Kidney epithelial cell (primary cell): ENCODE results near the gene STAC3. TPM values are rescaled to one million over a fixed set of nuclear protein-coding genes. Genes with fewer than 3 reads are reported as not detected.

ENCODE experiments used
- DNase-seq: peaks from one replicate; pipeline ENCODE4 v3.0.0-alpha.2; 2010; ENCODE audit warnings: low read depth
- H3K27me3 ChIP-seq: 2 replicates; pipeline ENCODE4 v1.6.0; 2011; ENCODE audit warnings: low read length; ENCODE audit not compliant: control insufficient read depth, insufficient read depth
- H3K36me3 ChIP-seq: 2 replicates; pipeline ENCODE4 v1.5.1; 2011; ENCODE audit warnings: low read length; ENCODE audit not compliant: control insufficient read depth, insufficient read depth
- H3K4me3 ChIP-seq: 2 replicates; pipeline ENCODE4 v1.5.1; 2011; ENCODE audit warnings: low read depth, mild to moderate bottlenecking, control low read depth, low read length
- total RNA-seq: library from RNA; depleted of rRNA; stranded (reverse); fragments of >200 nt; gene quantifications from 2 replicates; pipeline ENCODE4 v1.2.3, GENCODE V29; 2015
- TF ChIP-seq, protein P1 (sequence below): IDR thresholded peaks from 2 replicates; pipeline ENCODE4 v1.5.1; 2011; ENCODE audit warnings: mild to moderate bottlenecking, moderate library complexity, low read length, control low read depth, inconsistent platforms; ENCODE audit not compliant: insufficient read depth, poor library complexity, severe bottlenecking

The STAC3 gene
- total RNA-seq, 1 donor from 2014 or later, result 0.71 TPM

DNA sequence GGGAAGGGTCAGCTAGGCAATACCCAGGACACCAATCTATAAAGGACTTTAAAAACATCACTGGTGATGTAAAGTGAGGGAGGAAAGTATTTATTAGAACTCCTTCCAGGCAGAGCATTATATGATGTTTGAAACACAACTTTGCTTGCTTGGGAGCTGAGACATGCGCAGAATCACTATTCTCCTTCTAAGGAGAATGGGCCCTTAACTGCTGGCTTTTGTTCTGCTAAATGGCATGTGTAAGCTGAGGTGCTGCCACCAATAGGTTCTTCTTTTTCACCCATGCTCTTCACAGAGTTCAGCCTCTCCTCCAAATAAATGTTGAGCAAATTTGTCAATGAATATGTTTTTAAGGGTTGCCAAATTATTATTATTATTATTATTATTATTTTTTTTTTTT lies 3.9 kb downstream of the STAC3 start:
- peaks cover 23% of the 10 kb centered on the region for H3K27me3 ChIP-seq
- H3K4me3 ChIP-seq, result no peak overlapping the region
- no peaks in the 10 kb centered on the region for H3K36me3 ChIP-seq
- TF ChIP-seq, protein P1, sequence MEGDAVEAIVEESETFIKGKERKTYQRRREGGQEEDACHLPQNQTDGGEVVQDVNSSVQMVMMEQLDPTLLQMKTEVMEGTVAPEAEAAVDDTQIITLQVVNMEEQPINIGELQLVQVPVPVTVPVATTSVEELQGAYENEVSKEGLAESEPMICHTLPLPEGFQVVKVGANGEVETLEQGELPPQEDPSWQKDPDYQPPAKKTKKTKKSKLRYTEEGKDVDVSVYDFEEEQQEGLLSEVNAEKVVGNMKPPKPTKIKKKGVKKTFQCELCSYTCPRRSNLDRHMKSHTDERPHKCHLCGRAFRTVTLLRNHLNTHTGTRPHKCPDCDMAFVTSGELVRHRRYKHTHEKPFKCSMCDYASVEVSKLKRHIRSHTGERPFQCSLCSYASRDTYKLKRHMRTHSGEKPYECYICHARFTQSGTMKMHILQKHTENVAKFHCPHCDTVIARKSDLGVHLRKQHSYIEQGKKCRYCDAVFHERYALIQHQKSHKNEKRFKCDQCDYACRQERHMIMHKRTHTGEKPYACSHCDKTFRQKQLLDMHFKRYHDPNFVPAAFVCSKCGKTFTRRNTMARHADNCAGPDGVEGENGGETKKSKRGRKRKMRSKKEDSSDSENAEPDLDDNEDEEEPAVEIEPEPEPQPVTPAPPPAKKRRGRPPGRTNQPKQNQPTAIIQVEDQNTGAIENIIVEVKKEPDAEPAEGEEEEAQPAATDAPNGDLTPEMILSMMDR, result no peak
- no peak for DNase-seq

DNA sequence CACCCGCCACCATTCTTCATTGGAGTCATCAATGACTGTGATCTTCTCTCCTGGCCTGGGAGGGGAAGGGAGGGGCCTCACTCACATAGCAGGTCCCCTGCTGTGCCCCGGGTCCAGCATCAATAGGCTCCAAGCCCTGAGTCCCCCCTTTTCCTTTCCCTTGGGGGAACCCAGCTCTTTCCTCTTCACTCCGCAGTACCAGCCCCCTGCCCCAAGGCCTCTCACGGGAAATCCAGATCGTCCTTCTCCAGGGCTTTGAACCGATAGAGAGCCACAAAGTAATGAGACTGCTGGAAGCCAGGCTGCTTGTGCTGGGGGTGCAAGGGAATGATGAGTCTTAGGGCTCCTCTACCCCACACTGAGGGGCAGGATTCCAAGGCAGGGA lies 6.7 kb downstream of the STAC3 start:
- TF ChIP-seq, protein P1, result no peak

DNA sequence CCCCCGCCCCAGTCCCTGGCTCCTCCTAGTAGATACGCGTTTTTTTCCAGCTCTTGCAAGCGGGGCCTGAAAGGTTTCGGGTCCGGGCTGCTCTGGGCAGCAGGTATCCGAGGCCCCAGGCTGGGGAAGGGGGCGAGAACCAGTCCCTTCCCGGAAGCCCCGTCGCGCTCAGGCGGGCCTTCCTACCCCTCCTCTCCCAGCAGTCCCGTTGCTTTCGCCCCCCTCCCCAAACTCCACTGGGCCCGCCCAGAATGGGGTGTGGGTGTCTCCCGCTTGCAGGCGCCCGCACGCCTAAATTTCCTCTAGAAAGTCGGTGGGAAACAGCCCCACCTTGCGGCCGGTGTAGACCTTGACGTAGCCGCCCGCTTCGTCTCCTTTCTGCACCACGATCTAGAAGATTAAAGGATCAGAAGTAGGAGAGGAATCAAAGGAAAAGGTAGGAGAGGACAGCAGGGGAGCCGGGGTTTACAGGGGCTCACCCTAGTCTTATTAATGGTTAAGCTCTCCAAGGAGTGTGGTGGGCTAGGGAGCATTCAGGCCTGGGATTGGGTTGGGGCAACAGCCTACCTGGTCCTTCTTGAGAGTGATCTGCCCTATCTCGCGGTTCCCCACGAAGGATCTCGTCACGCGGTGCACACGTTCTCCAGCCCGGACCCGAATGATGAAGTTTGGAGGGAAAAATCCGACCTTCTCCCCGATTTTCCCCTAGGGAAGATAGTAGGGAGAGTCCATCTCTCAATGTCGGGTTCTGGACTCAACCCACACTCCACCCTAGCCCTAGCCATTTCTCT lies 7.3 kb downstream of the STAC3 start:
- H3K4me3 ChIP-seq, result peak overlapping the region; percentile 8
- DNase-seq, result no peak
- TF ChIP-seq, protein P1, result peak; percentile 92
- peaks cover 55% of the 10 kb centered on the region for H3K27me3 ChIP-seq
- no peaks in the 10 kb centered on the region for H3K36me3 ChIP-seq

More for the DNA sequence above, 6.7 kb downstream of the STAC3 start:
- Histone ChIP-seq H3K4me3 (no peak overlapping the region), H3K27me3 (peaks cover 51% of the 10 kb centered on the region), H3K36me3 (no peaks in the 10 kb centered on the region)
- DNase-seq, result no peak

DNA sequence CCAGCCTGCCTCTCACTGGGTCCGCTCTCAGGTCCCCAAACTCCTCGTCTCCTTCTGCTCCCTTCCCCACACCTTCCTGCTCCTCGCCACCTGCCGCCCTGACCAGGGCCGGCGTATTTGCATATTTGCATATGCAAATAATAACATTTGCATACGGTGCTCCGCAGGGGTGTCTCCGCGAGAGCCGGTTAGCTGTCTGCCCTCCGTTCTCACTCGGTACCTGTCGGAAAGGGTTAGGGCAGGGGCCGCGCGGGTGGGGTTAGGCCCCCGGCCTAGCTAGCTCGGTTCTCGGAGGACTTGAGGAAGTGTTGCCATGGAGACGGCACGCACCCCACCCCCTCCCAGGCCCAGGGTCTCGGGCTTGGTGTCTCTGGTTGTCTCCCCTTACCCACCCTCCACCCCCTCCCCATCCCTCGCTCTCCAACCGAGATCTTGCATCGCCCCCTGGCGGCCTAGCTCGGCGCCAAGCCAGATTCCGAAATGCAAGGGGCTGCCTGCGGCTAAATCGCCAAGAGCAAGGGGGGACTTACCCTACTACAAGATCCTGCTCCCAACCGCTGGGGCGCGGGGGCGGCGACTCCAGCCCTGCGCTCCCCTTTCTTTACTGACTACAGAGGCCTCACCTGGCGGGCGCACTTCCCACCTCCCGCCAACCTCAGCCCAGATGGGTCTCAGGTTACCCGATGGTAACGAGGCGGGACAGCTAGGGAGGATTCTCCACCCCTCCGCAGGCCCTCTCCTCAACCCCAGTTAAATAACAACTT lies 8.1 kb downstream of the STAC3 start:
- TF ChIP-seq, protein P1, result peak; percentile 87
- DNase-seq, result no peak
- Histone ChIP-seq H3K36me3 (no peaks in the 10 kb centered on the region), H3K4me3 (peak overlapping the region; percentile 15), H3K27me3 (peaks cover 64% of the 10 kb centered on the region)

DNA sequence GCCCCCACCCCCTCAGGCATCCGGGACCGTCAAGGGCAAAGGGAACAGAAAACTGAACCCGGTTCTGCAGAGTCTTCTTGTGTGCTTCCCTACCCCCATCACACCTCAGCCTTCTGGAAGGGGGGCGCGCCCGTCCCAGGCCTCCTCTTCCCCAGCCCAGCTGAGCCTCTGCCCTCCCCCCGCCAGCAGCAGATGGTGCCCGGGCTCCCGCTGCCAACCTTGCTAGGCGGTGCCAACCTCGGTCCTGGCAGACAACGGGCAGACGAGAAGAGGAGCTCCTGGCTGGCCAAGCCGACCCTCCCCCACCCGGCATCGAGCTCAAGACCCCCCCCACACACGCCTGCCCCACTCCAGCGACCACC lies 8.7 kb downstream of the STAC3 start:
- no peak overlapping the region for H3K4me3 ChIP-seq
- DNase-seq, result no peak
- no peaks in the 10 kb centered on the region for H3K36me3 ChIP-seq
- H3K27me3 ChIP-seq, result peaks cover 69% of the 10 kb centered on the region
- TF ChIP-seq, protein P1, result no peak
